GM19463 (cell line): ENCODE measurements around the gene ATG101.

Experiments used
- ATAC-seq: cut with Tn5 transposase; IDR thresholded peaks from one replicate; pipeline ENCODE4 v1.9.1; 2021; ENCODE audit warnings: mild to moderate bottlenecking, moderate library complexity; ENCODE audit not compliant: unreplicated experiment

Gene ATG101

DNA sequence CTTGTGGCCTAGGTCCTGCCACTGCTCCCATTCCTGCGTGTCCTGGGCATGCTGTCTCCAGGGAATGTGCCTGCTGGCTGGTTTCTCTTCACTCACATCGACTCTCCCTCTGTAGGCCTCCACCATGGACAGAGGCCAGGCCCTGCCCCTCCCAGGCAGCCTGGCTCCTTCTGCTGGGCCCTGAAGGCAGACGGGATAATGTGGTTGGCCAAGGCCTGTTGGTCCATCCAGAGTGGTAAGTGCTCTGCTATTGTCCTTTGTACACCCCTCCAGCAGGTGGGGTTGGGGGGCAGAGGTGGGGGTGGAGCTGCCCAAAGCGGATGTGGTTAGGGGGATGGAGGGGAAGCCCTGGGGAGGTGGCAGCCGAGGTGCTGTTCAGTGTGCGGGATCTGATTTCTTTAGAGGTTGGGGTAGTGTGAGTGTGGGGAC, 28.1 kb upstream of the ATG101 start:
- no peak for ATAC-seq

DNA sequence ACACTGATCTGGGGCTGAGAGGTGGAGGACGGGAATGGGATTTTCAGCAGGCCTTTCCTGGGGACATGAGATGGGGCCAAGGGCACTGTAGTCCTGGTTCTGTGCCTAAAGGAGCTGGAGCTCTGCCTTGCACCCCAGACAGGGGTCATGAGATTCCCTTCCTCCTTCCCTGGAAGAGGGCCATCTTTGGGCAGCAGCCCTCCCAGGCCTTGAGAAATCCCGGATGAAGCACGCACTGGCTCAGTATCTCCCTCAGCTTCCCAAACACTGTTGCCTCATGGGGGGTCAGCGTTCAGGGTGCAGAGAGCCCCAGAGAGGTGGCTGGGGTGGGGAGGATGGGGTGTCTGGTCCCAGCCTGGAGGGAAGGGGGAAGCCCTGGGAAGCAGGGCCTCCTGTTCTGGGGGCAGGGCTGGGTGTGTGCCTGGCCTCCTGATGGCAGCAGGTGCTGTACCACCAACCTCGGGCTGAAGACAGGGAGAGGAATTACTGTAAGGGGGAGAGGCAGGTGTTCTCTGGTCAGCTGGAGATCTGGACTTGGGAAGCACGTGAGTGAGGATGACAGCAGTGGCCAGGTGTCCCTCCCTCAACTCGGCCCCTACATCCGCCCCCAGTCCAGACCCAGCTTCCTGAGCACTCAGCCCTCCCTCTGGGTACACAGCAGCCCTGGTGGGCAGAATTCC, 26.9 kb upstream of the ATG101 start:
- no peak for ATAC-seq

DNA sequence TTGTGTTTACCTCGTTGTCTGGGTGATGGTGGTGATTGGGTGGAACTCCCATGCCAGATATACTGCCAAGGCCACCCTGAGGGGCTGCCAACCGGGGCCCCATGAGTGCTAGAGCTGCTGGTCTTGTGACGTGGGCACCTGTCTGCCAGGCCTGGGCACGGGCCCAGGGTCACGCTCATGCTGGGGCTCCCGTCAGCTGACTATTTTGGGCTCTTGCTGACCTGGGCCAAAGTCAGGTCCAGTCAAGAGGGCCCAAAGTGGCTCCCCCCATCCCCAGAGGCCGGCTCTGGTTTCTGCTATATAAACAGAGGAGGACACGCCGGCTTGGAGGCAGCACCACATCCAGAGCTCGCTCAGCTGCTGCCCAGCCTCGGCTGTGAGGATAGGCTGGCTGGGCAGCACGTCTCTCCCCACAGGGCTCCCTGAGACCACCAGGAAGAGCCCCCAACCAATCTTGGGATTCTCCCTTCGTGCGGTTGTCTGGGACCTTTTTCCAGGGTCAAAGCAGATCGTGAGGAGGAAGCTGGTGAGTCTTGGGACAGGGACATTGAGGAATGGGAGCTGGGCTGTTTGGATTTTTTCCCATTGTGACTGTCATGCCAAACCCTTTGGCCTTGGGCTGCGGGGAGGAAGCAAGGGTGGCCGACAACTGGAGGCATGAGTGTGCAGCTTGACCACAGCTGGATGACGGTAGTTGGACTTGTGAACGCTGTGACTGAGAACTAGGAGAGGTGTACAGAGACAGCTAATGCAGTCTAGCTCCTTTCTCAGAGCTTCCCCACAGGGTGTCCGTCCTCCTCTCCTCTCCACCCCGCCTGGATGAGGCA, 26.2 kb upstream of the ATG101 start:
- ATAC-seq, result no peak

GRCh38 chr12:52044292-52044983, 25.3 kb upstream of the ATG101 start:
- ATAC-seq, result no peak

DNA sequence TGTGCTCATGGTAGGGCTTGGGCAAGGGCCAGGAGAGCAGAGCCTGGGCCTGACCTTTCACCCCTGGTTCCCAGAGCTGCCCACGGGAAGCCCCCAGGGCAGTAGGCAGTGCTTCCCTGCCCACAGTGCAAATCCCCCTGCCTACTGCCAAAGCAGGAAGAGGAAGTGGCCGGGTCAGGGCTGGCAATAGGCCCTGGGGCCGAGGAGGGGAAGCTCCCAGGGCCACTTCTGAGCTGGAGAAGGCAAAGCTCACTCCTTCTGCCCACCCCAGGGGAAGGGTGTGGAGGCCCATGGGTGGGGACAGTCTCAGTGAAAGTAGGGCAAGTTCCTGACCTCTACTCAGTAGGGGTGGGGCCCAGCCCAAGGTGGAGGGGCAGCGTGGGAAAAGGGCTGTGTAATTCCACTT, 24.0 kb upstream of the ATG101 start:
- no peak for ATAC-seq

DNA sequence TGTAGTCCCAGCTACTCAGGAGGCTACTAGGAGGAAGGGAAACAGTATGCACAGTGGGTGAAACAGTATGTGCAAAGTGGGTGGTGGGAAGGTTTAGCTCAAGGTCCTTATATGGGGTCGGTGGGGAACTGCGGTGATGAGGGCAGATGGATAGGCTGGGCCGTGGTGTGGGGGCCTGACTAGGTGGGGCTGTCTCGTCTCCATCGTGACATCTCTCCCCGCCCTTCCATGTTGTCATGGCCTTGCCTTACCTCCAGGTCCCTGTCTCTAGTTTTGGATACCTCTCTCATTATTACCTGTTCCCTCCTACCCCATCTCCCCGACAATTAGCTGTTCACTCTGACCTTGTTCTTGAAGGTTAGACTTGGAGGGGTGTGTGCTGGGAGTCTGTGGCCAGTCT, 22.9 kb upstream of the ATG101 start:
- no peak for ATAC-seq

- no peak for ATAC-seq
These were observed 20.5 kb upstream of the ATG101 start for GRCh38 chr12:52049286-52049685.

- no peak for ATAC-seq
These were observed 20.1 kb upstream of the ATG101 start for GRCh38 chr12:52049688-52050087.

GRCh38 chr12:52050116-52050757, 19.5 kb upstream of the ATG101 start:
- ATAC-seq, result no peak

DNA sequence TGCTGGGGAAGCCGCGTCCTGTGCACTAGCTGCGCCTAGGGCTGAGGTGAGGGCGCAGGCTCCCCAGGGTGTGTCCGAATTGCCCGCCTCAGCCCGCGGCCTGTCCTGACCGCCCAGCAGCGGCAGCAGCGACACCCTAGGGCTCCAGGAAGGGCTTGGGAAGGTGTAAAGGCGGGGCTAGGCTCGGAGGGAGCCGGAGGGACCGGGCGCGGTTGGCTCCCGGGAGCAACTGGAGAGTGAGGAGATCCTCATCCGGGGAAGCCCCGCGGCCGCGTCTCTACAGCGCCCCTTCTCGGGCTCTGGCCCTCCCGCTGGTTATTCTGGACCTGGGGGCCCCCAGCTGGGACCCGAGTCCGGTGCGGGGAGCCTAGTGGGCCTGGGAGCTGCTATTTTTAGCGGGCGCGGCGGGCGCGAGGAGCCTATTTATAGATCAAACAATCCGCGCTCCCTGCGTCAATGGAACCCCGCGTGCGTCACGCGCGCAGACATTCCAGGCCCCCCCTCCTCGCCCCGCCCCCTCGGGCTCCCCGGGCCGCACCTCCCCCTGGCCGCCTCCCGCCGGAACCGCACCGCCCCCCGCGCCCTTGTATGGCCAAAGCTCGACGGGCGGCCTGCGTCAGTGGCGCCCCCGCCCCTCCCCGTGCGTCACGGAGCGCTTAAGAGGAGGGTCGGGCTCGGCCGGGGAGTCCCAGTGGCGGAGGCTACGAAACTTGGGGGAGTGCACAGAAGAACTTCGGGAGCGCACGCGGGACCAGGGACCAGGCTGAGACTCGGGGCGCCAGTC, 18.8 kb upstream of the ATG101 start, which contains the start of gene NR4A1:
TSS of gene NR4A1 (plus strand) at position 685 of the 784 bp plus-strand sequence. CDS start 2,887 bp downstream, outside the sequence.
- ATAC-seq, result peak; percentile 82

DNA sequence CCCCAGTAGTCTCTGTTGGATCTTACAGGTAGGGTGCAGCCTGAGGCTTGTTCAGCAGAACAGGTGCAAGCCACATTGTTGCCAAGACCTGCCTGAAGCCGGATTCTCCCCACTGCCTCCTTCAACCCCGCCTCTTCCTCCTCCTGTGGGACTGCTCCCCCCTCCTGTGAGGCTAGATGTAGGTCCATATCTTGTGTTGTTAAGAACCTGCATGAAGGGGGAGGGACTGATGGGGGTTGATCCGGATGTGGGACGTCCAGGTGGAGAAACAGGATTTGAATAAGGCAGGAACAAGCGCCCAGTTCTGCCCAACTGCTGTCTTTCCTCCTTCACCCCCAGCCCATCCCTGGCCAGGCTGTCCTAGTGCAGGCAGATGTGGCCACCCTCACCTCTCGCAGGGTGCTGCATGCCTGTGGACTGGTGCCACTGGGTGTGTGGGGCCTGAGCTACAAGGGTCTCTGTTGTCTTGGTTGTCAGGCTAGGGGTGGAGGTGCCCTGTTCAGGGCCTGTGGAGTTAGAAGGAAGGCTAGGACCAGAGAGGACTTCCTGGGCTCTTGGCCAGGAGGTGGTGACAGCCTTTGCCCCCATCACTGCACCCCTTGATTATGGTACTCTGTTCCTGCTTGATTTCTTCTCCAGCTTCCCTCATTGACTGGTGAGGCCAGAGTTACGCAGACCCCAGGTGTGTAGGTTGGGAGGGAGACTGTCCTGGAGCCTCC, 17.2 kb upstream of the ATG101 start:
- no peak for ATAC-seq

DNA sequence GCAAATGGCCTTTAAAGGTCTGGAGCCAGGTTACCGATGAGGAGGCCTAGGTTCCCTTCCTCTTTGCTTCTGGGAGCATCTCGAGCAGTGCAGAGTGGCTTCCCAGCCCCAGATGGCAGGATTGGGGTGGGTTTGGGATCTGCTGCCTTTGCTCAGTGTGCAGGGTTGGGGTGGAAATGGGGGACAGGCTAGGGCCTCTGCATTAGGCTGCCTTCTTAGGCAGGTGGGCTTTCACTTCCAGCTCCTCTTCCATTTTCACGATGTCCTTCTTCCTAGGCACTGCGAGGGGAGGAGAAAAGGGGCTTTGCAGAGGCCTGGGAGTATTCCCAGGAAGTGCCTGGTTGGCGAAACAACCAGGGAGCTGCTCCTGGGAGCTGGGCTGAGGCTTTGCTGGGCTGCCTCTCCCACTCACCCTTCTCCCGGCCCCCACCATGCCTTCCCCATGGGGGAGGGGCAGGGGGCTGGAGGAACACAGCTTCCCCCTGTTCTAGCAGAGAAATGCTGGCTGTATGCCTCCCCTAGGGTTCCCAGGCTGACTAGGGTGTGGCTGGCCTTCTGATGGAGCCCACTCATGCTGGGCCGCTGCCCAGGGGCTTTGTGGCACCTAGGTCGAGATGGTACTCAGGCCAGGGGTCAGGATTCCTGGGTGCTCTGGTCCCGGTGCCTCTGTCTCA, 16.1 kb upstream of the ATG101 start:
- no peak for ATAC-seq

DNA sequence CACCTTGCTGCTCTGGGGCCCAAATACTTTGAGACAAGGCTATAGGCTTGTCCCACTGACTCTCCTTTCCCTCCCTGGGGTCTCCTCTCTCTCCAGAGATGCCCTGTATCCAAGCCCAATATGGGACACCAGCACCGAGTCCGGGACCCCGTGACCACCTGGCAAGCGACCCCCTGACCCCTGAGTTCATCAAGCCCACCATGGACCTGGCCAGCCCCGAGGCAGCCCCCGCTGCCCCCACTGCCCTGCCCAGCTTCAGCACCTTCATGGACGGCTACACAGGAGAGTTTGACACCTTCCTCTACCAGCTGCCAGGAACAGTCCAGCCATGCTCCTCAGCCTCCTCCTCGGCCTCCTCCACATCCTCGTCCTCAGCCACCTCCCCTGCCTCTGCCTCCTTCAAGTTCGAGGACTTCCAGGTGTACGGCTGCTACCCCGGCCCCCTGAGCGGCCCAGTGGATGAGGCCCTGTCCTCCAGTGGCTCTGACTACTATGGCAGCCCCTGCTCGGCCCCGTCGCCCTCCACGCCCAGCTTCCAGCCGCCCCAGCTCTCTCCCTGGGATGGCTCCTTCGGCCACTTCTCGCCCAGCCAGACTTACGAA, 15.4 kb upstream of the ATG101 start:
- no peak for ATAC-seq

DNA sequence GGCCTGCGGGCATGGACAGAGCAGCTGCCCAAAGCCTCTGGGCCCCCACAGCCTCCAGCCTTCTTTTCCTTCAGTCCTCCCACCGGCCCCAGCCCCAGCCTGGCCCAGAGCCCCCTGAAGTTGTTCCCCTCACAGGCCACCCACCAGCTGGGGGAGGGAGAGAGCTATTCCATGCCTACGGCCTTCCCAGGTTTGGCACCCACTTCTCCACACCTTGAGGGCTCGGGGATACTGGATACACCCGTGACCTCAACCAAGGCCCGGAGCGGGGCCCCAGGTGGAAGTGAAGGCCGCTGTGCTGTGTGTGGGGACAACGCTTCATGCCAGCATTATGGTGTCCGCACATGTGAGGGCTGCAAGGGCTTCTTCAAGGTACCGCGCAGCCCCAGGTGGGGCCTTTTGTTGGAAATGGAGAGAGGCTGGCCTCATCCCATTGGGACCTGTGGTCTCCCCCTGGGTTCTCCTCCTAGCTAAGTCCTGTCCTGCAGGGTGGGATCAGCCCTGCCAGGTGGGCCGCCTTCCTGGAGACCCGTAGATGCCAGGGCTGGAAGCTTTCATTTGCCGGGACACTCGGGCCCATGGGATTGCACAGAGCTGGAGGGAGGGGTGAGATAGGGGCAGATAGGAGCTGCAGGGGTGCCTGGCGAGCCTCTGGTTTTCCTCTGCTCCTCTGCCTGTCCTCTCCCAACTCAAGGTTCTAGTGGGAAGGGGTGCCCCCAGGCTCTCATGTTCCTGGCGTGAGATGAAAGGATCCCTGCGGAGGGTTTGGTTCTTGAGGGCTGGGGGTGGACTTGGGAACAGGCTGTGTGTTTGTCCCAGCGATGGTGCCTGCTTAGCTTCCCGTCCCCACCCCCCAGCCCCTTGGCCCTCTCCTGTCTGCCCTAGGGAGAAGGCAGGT, 14.7 kb upstream of the ATG101 start:
- ATAC-seq, result no peak

- no peak for ATAC-seq
These were observed 13.8 kb upstream of the ATG101 start for GRCh38 chr12:52055731-52056711.

DNA sequence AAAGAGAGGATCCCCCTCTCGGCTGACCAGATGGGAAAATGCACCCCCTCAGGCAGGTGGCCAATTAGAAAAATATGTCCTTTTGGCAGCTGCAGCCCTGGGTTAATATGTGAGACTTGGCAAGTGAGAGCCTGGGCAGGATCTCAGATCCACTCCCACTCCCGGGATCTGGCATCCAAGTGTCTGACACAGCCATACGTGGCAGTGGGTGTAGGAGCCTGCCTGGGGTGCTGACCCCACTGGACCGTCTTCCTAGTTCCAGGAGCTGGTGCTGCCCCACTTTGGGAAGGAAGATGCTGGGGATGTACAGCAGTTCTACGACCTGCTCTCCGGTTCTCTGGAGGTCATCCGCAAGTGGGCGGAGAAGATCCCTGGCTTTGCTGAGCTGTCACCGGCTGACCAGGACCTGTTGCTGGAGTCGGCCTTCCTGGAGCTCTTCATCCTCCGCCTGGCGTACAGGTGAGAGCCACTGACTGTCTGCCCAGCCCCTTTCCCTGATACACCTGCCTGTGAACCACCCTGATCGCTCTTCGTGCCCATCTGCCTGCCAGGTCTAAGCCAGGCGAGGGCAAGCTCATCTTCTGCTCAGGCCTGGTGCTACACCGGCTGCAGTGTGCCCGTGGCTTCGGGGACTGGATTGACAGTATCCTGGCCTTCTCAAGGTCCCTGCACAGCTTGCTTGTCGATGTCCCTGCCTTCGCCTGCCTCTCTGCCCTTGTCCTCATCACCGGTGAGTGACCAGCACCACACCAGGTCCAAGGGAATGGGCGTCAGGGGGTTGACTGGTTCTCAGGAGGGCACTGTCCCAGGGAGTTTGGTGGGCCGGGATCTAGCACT, 12.8 kb upstream of the ATG101 start:
- ATAC-seq, result no peak
